ENCODE measurements around the gene SLK. TPM values are rescaled to one million over a fixed set of nuclear protein-coding genes. Genes with fewer than 3 reads are reported as not detected.

Gene SLK
- total and polyA plus RNA-seq, 10 of the 15 experiments (the other 5 are each of a cell fraction or from before 2014, with no cell fraction given), result 2.5 to 24.2 (median 11.1) TPM

- H3K36me3 ChIP-seq (ENCODE audit: control insufficient read depth in 2 of 2, insufficient read depth in 2 of 2, low read length in 1 of 2), result no peaks in the 10 kb centered on the region
- peaks cover 0 to 3% of the 10 kb centered on the region in 2 experiments; a peak in 1 of 4 replicates for H3K27me3 ChIP-seq (replicated peaks in 1 of 2; ENCODE audit: control insufficient read depth in 2 of 2, insufficient read depth in 2 of 2, low read length in 1 of 2)
- ChIA-PET CTCF (interaction anchor here (1.5 kb wide), 1 partner anchor 70 kb away, joined by 3 read pairs; the partner anchor contains the start of gene SFR1), POLR2A (no interaction called here), SMC1A (ENCODE audit: uncharacterized antibody, unreplicated experiment) (no interaction called here), RAD21 (ENCODE audit: unreplicated experiment) (no interaction called here)
- H2AFZ ChIP-seq (ENCODE audit: control insufficient read depth, low read depth, low read length), result no peak overlapping the region
- BruUV-seq (replicated peaks), result no TSS peak
- DNase-seq (ENCODE audit: low read depth, low spot score) (no peak), ATAC-seq (no peak), FAIRE-seq (no peak)
- no peaks in the 10 kb centered on the region; the same call in 1 of the 2 replicates for H4K20me1 ChIP-seq (ENCODE audit: control insufficient read depth, insufficient read depth)
- H3K9me3 ChIP-seq (replicated peaks; ENCODE audit: control insufficient read depth, insufficient read depth, low read length), result no peaks in the 10 kb centered on the region
- TF ChIP-seq ZBED1 (IDR thresholded peaks at IDR 0.05; ENCODE audit: borderline replicate concordance), result no peak
- TF ChIP-seq NR2C2 (IDR thresholded peaks at IDR 0.05; ENCODE audit: borderline replicate concordance, control insufficient read depth, insufficient read length, low read depth), result no peak
- TF ChIP-seq POU2F2 (IDR thresholded peaks at IDR 0.05; ENCODE audit: borderline replicate concordance, low read depth, low read length), result no peak
- TF ChIP-seq POLR2AphosphoS2 (IDR thresholded peaks at IDR 0.05; ENCODE audit: low read depth, low read length), result no peak
- TF ChIP-seq SUZ12 (IDR thresholded peaks at IDR 0.05; ENCODE audit: unreplicated experiment), result no peak
- TF ChIP-seq MEF2B (IDR thresholded peaks at IDR 0.05; ENCODE audit: partially characterized antibody, poor library complexity, severe bottlenecking), result no peak
- intact Hi-C loops (cut with micrococcal nuclease; ENCODE audit: unreplicated experiment), result no loop called here
- H3K79me2 ChIP-seq (ENCODE audit: control insufficient read depth, insufficient read depth, low read length), result no peaks in the 10 kb centered on the region
- H3K4me2 ChIP-seq (ENCODE audit: control insufficient read depth, insufficient read depth), result no peak overlapping the region
- no peak overlapping the region for H3K9ac ChIP-seq (ENCODE audit: control insufficient read depth, insufficient read depth, low read length)
- no peaks in the 10 kb centered on the region for H3K4me1 ChIP-seq (ENCODE audit: control insufficient read depth, insufficient read depth, low read length)
- no peak overlapping the region for H3K27ac ChIP-seq (ENCODE audit: control insufficient read depth, insufficient read depth)
- H3K4me3 ChIP-seq, result no peak overlapping the region
- in situ Hi-C loops (cut with MboI), result no loop called here
- 27% methylated on average over 2 of the region's 2 CpGs for WGBS (ENCODE audit: insufficient coverage, insufficient replicate concordance, low lambda C conversion rate, missing lambda C conversion rate)
Observed at GRCh38 chr10:104052431-104052830, 85.5 kb downstream of the SLK start.

GRCh38 chr10:104053201-104053600, 86.3 kb downstream of the SLK start:
- Histone ChIP-seq H3K9ac (ENCODE audit: control insufficient read depth, insufficient read depth, low read length) (no peak overlapping the region), H3K4me2 (ENCODE audit: control insufficient read depth, insufficient read depth) (no peak overlapping the region), H3K4me1 (ENCODE audit: control insufficient read depth, insufficient read depth, low read length) (no peaks in the 10 kb centered on the region), H3K36me3 (ENCODE audit: control insufficient read depth in 2 of 2, insufficient read depth in 2 of 2, low read length in 1 of 2) (no peaks in the 10 kb centered on the region), H2AFZ (ENCODE audit: control insufficient read depth, low read depth, low read length) (no peak overlapping the region), H4K20me1 (ENCODE audit: control insufficient read depth, insufficient read depth) (no peaks in the 10 kb centered on the region; the same call in 1 of the 2 replicates), H3K27ac (ENCODE audit: control insufficient read depth, insufficient read depth) (no peak overlapping the region), H3K27me3 (replicated peaks in 1 of 2; ENCODE audit: control insufficient read depth in 2 of 2, insufficient read depth in 2 of 2, low read length in 1 of 2) (peaks cover 0 to 3% of the 10 kb centered on the region in 2 experiments; a peak in 1 of 4 replicates), H3K4me3 (no peak overlapping the region), H3K79me2 (ENCODE audit: control insufficient read depth, insufficient read depth, low read length) (no peaks in the 10 kb centered on the region), H3K9me3 (replicated peaks; ENCODE audit: control insufficient read depth, insufficient read depth, low read length) (no peaks in the 10 kb centered on the region)
- ChIA-PET RAD21 (ENCODE audit: unreplicated experiment) (no interaction called here), POLR2A (no interaction called here), CTCF (interaction anchor here (1.5 kb wide), 1 partner anchor 69 kb away, joined by 3 read pairs; the partner anchor contains the start of gene SFR1), SMC1A (ENCODE audit: uncharacterized antibody, unreplicated experiment) (no interaction called here)
- ATAC-seq (no peak), FAIRE-seq (no peak), DNase-seq (ENCODE audit: low read depth, low spot score) (no peak)
- 73% methylated on average over 4 of the region's 4 CpGs for WGBS (ENCODE audit: insufficient coverage, insufficient replicate concordance, low lambda C conversion rate, missing lambda C conversion rate)
- in situ Hi-C loops (cut with MboI), result no loop called here
- intact Hi-C loops (cut with micrococcal nuclease; ENCODE audit: unreplicated experiment), result no loop called here
- BruUV-seq (replicated peaks), result no TSS peak
- TF ChIP-seq SUPT20H (IDR thresholded peaks at IDR 0.05; ENCODE audit: borderline replicate concordance, control insufficient read depth, low read depth, low read length) (no peak), STAT3 (IDR thresholded peaks at IDR 0.05; ENCODE audit: low read depth, low read length) (no peak), IKZF1 (conservative IDR thresholded peaks at IDR 0.05) (no peak)
- TF ChIP-seq, protein P1, sequence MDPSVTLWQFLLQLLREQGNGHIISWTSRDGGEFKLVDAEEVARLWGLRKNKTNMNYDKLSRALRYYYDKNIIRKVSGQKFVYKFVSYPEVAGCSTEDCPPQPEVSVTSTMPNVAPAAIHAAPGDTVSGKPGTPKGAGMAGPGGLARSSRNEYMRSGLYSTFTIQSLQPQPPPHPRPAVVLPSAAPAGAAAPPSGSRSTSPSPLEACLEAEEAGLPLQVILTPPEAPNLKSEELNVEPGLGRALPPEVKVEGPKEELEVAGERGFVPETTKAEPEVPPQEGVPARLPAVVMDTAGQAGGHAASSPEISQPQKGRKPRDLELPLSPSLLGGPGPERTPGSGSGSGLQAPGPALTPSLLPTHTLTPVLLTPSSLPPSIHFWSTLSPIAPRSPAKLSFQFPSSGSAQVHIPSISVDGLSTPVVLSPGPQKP (IDR thresholded peaks at IDR 0.05; ENCODE audit: low read depth, low read length), result no peak

Data from GM12878 (cell line).